ENCODE measurements around the gene BAIAP3.

BAIAP3 gene

DNA sequence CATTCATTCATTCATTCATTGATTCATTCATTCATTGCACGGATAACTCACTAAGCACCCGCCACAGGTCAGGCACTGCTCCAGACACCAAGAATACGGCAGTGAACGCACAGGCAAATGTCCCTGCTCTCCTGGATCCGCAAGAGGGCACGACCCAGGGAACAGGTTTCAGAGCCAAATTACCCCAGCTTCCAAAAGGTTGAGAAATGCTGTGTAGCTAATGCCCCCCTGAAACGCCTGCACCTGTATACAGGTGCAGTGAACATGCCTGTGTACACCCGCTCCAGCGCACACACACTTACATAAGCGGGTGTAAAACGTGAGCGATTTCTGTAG, 33.6 kb upstream of the BAIAP3 start:
- DNase-seq (ENCODE audit: extremely low read depth in 1 of 2, low read depth in 1 of 2) = no peak

DNA sequence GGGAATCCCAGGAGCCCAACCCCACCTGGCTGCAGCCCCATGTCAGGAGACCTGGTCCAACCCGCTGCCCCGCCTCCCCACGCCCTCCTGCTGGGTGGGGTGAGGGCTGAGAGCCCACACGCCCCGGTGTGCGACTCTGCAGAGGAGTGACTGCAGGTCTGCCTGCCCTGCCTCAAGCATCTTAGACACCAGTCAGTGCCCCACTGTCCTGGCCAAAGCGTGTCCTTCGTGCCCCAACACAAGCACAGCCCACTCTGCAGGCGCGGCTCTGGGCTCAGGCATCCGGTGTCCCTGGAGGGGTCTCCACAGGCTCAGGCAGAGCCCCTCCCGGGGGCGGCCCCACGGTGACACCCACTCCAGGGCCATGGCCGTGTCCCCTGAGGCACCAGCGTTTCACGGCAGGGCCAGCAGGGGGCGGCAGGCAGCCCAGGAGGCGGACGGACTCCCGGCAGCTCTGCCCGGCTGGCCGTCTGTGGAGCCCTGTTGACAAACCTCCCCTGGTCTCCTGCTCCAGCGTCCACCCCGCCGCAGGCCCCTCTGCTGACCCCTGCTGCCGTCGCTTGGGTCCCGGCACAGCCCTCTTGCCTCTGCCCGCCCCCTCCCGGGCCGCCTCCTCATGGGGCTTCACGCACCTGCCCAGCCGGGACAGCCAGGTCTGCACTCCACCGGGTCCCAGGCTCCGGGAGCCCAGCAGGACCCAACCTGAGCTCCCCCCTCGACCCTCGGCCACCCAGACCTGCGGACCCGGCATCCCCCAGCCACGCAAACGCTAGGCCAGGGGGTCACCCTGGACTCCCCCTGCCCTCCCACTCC, 32.6 kb upstream of the BAIAP3 start:
- peak; percentile 53 to 62 for DNase-seq (ENCODE audit: extremely low read depth in 1 of 2, low read depth in 1 of 2)

DNA sequence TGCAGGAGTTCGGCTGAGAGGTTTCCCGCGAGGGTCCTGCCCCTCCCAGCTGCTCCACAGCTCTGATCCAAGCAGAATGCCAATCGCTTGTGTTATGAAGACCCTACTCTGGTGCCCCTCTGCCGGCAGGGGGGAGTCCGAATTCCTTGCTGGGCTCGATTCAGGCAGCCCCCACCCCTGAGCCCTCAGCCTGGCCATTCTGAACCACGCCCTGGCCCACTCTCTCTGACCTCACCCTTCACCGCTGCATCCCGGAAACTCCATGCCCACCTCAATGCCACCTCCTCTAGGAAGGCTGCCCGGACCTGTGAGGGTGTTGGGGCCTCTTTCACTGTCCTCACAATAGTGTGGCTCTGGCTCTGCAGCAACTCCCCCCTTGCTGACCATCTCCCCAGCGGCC, 31.9 kb upstream of the BAIAP3 start:
- DNase-seq (ENCODE audit: extremely low read depth in 1 of 2, low read depth in 1 of 2) = no peak

DNA sequence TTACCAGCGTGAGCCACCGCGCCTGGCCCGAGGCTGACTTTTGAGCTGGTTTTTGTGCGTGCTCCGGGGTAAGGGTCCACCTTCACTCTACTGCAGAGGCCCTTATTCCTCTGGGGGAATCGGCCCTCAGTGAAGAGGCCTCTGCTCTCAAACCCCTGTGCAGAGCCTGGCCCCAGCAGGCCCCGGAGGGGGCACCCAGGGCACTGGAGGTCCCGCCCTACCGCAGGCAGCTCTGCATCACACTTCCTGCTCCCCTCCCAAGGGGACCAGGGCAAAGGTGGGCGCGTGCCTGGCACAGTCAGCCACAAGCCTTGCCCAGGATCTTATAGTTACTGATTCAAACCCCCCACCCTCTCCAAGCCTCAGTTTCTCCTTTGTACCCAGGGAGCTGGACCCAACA, 27.6 kb upstream of the BAIAP3 start:
- no peak for DNase-seq (ENCODE audit: extremely low read depth in 1 of 2, low read depth in 1 of 2)

DNA sequence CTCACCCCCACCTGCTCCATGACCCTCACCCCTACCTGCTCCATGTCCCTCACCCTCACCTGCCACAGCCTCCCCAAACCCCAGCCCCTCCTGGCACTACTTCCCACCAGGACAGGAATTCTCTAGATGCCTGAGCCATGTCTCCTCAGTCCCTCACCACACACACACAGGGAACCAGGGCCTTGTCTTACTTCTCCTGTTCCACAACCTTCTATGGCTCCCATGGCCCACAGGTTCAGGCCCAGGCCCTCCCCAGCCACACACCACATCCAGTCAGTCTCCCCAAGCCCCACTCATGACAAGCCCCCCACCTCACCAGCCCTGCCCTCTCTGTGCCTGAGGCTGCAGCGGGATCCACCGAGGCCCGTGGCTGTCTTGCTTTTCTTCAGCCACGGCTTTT, 27.1 kb upstream of the BAIAP3 start:
- no peak for DNase-seq (ENCODE audit: extremely low read depth in 1 of 2, low read depth in 1 of 2)

DNA sequence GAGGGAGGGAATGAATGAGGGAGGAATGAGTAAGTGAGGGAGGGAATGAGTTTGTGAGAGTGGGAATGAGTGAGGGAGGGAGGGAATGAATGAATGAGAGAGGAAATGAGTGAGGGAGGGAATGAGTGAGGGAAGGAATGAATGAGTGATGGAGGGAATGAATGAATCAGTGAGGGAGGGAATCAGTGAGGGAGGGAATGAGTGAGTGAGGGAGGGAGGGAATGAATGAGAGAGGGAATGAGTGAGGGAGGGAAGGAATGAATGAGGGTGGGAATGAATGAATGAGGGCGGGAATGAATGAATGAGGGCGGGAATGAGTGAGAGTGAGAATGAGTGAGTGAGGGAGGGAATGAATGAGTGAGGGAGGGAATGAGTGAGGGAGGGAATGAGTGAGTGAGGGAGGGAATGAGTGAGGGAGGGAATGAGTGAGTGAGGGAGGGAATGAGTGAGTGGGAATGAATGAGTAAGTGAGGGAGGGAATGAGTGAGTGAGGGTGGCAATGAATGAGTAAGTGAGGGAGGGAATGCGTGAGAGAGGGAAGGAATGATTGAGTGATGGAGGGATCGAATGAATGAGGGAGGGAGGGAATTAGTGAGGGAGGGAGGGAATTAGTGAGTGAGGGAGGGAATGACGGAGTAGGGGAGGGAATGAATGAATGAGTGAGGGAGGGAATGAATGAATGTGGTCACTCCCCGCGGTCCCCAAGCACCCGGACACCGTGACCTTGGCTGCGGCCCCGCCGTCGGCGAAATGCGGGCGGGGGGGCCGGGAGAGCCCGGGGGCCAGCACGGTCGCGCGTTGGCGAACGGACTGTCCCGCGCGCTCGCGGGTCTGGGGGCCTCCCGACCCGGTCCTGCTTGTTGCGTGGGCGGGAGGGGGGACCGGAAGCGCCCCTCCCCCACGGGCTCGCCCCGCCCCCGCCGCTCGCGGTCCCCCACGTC, 25.1 kb upstream of the BAIAP3 start:
- DNase-seq (ENCODE audit: extremely low read depth in 1 of 2, low read depth in 1 of 2) = no peak

DNA sequence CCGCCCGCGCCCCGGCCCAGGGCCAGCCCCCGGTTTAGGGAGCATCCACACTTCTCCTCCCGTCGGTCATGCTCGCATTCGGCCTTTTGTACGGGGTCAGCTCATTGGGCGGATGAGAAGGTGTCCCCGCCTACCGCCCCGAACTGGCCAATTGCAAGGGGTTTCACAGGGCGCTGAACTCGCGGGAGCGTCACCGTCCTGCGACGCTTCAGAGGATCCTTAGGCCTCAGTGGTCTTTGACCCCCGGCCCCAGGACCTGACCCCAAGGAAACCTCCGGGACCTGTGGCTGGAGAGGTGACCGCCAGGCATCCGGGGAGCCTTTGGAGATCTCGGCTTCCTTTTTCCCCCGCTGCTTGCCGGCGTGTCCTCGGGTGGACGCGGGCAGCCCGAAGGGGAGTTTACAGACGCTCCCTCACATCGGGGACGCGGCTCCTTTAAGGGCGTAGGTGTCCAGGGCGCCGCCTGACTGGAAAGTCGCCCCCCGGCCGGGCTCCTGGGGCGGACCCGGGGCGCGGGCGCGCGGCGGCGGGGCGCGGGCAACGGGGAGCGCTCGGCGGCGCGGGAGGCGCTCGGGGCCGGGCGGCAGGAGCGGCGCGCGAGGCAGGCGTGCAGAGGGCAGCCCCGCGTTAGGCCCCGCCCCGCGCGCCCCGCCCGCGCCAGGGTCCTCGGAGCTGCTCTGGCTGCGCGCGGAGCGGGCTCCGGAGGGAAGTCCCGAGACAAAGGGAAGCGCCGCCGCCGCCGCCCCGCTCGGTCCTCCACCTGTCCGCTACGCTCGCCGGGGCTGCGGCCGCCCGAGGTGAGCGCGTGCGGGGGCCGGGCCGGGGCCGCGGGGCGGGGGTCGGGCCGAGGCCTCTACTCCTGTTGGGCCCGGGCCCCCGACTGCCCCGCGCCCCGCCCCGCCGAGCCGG, 24.2 kb upstream of the BAIAP3 start, which contains the start of gene UBE2I:
Gene UBE2I (plus strand): TSS at position 660 of the 909 bp plus-strand sequence. CDS start 4,395 bp downstream, outside the sequence.
- DNase-seq (ENCODE audit: extremely low read depth in 1 of 2, low read depth in 1 of 2) = peak; percentile 94

DNA sequence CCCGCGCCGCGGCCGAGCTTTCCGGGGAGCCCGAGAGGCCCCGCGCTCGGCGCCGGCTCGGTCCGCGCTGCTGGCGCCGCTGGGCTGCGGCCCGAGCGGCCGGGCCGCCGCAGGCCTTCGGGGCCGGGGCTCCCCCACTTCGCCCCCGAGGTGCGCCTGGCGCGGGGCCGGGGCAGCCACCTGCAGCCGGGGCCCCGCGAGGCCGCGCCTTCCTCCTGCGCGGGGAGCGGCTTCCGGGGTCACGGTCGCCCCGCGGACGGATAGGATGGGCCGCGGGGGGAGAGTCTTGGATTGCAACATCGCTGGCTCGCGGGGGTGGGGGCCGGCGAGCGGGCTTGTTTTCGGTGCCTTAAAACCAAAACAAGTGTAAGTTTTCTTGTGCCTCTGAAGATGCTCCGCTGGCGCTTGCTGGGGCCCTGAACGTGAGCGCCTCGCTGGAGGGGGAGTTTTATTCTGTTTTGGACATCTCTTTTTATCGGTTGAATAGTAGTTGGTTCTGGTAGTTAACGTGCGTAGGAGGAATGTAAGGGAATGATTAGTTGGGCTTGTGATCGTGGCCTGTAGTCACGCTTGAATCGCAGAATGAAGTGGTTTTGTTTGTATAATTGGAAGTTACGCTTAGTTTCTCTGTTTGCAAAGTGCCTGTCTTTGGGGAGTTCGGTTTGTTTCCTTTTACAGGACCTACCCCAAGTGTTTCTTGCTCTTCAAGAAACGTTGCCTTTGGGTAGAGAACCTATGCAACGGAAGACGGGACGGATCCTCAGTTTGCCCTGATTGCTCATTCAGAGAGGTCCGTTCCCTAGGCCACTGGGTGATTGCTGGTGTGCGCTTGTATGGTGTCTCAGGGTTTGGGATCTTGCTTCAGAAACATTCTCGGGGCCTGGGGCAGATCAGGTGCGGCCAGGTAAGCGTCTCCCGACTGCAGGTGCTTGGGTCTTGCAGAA, 23.3 kb upstream of the BAIAP3 start:
- peak in 1 of 2 donors; percentile 47 for DNase-seq (ENCODE audit: extremely low read depth in 1 of 2, low read depth in 1 of 2)

DNA sequence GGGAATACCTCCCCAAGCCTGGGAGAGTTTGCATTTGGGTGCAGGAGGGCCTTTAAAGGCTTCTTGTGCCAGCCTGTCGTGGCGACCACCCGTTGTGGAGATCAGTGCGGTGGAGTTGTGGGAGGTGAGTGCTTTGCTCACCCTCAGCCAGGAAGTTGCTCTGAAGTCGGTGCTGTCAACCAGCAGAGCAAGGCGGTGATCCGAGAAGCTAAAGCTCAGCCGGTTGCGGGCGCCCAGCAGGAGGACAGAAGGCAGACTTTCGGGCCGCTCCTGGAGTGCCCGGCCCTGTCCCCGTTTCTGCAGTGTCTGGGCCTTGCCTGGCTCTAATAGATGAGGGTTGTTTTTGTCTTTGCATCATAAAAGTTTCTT, 22.6 kb upstream of the BAIAP3 start:
- DNase-seq (ENCODE audit: extremely low read depth in 1 of 2, low read depth in 1 of 2) = no peak

DNA sequence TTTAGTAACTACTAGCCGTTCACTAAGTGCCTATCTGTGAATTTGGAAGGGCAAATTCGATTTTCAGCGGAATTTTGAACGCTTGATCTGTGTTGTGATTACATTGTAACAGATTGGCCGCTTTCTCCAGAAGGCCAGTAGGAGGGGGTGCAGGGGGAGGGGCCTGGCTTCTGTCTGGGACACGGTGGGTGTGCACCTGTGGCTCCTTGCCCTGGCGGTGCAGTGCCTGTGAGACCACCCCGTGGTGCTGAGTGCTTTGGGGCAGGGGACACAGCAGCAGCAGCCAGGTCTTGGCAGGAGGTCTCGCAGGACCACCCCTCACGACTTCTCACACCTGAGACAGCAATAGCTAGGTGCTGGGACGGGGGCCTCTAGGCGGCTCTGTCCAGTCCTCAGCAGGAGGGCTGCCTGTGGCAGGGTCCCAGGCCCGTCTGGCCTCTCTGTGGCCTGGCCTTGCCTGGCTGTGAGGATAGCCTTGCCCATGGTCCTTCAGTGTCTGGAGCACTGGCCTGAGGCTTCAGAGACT, 22.2 kb upstream of the BAIAP3 start:
- no peak for DNase-seq (ENCODE audit: extremely low read depth in 1 of 2, low read depth in 1 of 2)

DNA sequence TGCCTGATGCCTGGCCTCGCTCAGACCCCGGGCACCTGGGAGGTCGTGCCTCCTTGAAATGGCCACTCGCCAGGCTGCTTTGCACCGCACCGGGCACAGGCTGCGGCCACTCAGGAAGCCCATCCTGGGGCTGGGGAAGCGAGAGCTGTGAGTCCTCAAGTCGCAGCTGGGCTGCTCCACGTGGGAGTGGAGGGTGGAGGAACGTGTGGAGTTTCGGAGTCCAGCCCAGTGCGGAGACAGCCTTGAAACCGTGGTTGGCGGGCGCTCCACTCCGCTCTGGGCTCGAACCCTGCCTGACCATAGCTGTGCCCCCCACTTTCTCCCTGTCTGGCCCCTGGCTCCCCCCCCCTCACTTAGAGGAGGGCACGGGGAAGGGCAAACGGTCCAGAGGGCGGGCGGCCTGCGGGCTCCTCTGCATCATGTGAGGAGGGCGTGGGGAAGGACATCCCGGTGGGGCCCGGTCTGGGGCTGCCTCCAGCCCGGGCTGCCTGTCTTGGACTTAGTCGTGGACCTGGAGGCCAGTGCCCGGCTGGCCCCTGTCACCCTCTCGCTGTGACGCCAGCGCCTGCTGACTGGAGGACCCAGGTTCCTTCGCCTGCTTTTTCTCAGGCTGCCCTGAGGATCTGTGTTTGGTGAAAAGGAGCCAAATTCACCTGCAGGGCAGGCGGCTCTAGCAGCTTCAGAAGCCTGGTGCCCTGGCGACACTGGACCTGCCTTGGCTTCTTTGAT, 21.5 kb upstream of the BAIAP3 start:
- no peak for DNase-seq (ENCODE audit: extremely low read depth in 1 of 2, low read depth in 1 of 2)

DNA sequence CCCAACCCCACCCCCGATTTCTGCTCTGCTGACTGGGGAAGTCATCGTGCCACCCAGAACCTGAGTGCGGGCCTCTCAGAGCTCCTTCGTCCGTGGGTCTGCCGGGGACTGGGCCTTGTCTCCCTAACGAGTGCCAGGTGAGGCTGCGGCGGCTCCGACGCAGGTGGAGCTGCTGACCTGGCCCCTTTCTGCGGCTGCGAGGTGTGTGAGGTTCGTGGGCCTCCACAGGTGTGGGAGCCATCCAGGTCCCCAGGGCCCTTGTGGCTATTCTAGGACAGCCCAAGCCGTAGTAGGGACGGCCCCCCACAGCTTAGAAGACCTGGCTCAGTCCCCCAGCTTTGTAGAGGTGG, 21.0 kb upstream of the BAIAP3 start:
- no peak for DNase-seq (ENCODE audit: extremely low read depth in 1 of 2, low read depth in 1 of 2)

DNA sequence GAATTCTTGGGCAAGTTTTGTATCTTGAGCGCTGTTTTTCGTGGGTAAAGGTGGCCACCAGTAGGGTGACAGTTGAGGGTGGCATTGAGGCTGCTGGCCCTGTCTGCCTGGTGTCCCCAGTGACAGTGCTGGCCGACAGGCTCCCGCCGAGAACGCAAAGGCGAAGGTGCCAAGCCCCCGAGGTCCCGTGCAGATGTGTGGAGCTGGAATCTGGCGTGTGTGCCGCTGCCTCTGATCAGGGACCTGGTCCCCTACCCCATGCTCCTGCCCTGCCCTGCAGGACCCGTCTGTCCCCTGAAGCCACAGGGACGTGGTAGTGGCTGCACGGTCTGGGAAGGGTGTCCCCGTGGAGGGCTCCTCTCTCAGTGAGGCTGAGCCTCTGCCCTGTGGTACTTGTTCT, 20.5 kb upstream of the BAIAP3 start:
- no peak for DNase-seq (ENCODE audit: extremely low read depth in 1 of 2, low read depth in 1 of 2)

DNA sequence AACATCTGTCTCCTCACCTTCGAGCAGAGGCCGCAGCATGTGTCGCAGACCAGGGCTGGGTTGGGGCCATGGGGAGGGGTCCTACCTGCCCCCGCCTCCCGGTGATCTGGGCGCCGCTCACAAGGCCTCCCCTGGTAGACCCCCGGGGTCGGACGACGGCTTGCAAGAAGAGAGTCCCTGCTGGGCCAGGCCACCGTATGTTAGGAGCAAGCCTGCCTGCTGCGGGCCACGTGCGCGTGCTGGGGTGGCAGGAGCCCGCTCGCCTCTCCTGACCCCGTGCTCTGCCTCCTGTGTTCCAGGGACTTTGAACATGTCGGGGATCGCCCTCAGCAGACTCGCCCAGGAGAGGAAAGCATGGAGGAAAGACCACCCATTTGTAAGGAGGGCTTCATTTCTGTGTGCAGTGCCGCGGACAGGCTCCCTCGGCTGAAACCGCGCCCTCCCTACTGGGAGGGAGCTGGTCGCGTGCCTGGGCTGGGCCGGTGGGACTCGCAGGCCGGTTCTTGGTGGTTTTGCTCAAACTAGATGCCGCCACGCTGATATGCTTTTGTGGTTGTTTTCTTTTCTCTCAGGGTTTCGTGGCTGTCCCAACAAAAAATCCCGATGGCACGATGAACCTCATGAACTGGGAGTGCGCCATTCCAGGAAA, 19.6 kb upstream of the BAIAP3 start:
- no peak for DNase-seq (ENCODE audit: extremely low read depth in 1 of 2, low read depth in 1 of 2)

DNA sequence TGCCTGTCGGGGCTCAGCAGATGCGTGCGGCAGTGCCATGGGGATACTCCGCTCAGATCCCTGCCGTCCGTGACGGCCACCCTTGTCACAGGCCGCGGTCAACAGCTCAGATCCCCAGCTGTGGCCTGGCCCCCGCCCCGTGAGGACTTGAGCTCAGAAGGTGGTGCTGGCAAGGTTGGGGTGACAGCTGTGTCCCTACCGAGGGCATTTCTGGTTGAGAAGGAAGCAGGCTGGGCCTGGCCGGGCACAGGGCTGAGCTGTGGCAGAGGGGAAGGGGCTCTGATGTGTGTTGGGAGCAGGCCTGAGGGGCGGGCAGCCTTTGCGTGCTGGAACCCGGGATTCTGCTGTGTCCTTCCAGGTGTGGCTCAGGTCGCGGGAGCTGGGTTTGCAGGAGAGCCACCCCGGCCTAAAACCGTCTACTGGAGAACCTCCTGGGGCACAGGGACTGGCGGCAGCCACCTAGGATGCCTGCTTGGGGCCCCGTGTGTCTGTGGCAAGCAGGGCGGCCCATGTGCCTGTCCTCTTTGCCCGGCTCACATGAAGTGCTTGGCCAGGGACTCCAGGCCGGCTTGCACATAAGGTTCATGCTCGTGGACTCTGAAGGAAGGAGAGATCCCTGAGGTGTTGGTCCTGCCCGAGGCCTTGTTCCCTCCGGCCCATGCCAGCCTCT, 18.9 kb upstream of the BAIAP3 start:
- no peak for DNase-seq (ENCODE audit: extremely low read depth in 1 of 2, low read depth in 1 of 2)

DNA sequence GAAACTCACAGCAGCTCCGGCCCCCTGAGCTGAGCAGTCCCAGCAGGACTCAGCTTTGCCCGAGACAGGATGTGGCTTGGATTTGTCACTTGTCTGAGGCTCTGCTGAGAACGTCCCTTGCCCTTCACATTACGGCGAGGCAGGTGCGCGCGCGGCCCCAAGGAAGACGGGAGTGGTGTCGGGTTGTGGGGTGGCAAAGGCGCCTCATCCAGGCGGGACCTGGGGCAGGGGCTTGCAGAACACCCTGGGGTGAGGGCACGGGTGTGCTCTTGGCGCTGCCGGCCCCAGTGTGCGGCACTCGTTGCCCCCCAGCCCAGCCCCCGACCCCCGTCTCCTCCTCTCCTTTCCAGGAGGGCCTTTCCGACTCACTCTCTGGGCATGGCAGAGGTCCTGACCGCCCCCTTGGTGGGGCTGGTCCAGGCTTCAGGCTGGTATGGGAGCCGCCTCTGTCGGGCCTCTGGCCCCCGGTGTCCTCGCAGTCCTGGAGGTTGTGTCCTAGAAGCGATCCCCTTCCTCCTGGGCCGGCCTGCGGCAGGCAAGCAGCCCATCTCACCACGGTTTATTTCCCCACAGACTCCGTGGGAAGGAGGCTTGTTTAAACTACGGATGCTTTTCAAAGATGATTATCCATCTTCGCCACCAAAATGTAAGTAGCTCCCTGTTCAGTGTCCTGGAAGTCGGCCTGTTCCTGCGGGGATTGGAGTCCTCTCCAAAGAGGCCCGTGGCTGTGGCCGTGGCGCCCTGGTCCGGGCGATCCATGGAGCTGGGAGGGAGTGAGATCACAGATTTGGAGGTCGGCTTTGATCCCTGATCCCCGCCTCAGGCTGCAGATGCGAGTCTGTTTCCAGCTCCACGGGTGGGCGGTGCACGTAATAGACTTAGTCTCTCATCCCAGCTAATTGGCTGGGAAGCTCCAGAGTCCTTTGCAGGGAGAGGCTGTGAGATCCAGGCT, 18.1 kb upstream of the BAIAP3 start:
- no peak for DNase-seq (ENCODE audit: extremely low read depth in 1 of 2, low read depth in 1 of 2)

DNA sequence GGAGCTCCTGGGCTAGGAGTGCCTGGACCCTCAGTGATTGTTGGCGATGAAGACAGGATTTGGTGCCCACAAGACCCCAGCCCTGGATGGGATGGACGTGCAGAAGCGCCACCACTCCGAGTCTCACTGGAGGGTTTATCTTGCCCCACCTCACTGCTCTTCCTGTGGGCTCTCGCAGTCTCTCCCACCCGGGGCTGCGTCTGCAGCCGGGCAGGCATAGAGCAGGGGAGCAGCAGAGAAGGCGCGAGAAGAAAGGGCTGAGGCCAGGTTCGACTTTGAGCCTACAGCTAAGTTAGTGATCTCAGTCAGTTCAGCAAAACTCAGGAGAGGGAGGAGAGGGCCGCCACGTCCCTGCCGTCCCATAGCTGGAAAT, 17.4 kb upstream of the BAIAP3 start:
- no peak for DNase-seq (ENCODE audit: extremely low read depth in 1 of 2, low read depth in 1 of 2)
